T-helper 2 cell treated with Interferon-gamma antibody and Interleukin-4, amounts not matched to agents 100 ng/mL and 5 ng/mL, for 36 hours (primary cell): ENCODE data around the gene HELZ2. TPM values are rescaled to one million over a fixed set of nuclear protein-coding genes. Genes with fewer than 3 reads are reported as not detected.

Experiments used
- intact Hi-C: fragments of 100-400 bp; cut with micrococcal nuclease; formaldehyde crosslinking; loops from one replicate; pipeline ENCODE4 v1.15.1; 2023
- total RNA-seq: library from RNA; stranded (reverse); gene quantifications from 2 replicates; pipeline ENCODE4 v1.2.3, GENCODE V29; 2022

Gene HELZ2
- total RNA-seq, 1 donor from 2014 or later = 46.4 TPM

GRCh38 chr20:63579017-63579694 lies 5.1 kb upstream of the HELZ2 start:
- intact Hi-C loops = loop anchor here (10.0 kb wide), 1 partner anchor 46 kb away; the partner anchor contains the start of gene GMEB2

GRCh38 chr20:63578224-63579016 lies 4.4 kb upstream of the HELZ2 start:
- intact Hi-C loops = loop anchor here (10.0 kb wide), 1 partner anchor 46 kb away; the partner anchor contains the start of gene GMEB2

GRCh38 chr20:63577317-63577894 lies 3.4 kb upstream of the HELZ2 start:
- intact Hi-C loops = loop anchor here (10.0 kb wide), 1 partner anchor 47 kb away; the partner anchor contains the start of gene GMEB2

DNA sequence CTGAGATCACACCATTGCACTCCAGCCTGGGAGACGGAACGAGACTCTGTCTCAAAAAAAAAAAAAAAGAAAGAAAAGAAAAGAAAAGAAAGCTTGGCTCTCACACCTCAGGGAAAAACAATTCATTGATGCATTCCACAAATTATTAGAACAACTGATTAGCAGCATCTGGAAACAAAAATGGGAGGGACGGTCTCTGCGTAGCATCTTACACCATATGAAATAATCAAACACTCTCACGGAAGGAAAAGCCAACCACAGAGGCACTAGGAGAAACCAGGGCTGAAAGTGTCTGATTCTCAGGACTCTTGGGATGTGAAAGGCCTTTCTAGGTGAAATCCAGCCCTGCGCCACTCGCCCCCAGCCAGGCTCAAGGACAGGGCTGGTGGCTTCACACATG lies 2.3 kb upstream of the HELZ2 start:
- intact Hi-C loops = loop anchor here (10.0 kb wide), 1 partner anchor 48 kb away; the partner anchor contains the start of gene GMEB2

- intact Hi-C loops = loop anchor here (5.0 to 10.0 kb wide), 2 partner anchors 38 to 50 kb away; partner anchors contain the start of genes GMEB2 and PTK6
Measured at GRCh38 chr20:63574829-63575743, 1.0 kb upstream of the HELZ2 start.

DNA sequence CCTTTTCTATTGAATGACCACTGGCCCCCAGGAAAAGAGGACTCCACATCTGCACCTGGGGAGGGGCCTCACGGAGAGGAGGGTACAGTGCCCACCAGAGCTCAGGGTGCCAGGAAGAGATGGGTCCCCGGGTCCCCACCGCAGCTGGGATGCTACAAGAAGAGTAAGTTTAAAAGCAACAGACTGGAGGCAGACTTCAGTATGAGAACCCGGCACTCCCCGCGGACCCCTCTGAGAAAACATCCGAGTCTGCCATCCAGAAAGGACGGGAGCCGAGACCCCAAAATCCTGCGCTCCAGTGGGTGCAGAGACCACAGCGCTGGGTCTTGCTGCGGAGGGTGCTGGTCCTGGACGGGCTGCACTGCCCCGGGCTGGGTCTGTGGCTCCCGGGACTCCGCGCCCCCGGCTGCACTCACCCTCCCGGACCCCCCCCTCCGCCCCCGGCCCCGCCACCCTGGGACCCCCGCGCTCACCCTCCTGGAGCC lies 350 bp downstream of the HELZ2 start:
- intact Hi-C loops = loop anchor here (5.0 to 10.0 kb wide), 2 partner anchors 36 to 51 kb away; partner anchors contain the start of genes GMEB2 and PTK6

DNA sequence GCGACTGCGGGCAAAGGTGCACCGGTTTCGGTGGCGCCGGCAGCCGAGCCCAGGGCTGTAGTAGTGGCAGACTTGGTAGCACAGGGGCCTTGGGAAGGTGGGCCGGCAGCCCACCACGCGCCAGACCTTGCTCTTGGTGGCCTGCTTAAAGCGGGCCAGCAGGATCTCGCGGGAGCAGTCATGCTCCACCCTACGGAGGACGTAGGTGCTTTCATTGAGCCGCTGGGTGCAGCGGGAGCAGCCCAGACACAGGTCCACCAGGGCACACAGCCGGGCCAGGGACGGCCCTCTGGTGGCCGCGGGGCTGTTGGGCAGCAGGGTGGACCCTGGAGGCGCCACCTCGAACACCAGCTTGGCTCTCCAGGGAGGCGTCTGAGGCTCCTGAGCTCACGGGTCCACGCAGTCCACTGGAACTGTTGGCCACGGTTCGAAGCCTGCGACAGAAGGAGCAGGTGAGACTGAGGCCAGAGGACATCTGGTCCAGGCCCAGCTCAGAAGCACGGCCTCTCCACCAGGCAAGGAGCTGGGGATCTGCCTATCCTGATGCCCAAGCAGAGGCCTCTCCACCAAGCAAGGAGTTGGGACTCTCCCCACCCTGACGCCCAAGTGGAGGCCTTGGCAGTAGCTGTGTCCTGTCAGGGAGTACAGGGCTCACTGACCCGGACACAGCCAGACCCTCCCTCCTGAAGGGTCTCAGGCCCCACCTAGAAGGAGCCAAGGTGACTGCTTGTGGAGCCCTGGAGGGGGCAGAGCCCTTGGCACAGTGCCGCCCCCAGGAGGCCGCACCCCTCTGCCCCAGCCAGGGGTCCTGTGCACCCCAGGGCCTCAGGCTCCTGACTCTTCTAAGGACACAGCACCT lies 1.0 kb downstream of the HELZ2 start:
- intact Hi-C loops = loop anchor here (5.0 to 10.0 kb wide), 2 partner anchors 36 to 52 kb away; partner anchors contain the start of genes GMEB2 and PTK6

DNA sequence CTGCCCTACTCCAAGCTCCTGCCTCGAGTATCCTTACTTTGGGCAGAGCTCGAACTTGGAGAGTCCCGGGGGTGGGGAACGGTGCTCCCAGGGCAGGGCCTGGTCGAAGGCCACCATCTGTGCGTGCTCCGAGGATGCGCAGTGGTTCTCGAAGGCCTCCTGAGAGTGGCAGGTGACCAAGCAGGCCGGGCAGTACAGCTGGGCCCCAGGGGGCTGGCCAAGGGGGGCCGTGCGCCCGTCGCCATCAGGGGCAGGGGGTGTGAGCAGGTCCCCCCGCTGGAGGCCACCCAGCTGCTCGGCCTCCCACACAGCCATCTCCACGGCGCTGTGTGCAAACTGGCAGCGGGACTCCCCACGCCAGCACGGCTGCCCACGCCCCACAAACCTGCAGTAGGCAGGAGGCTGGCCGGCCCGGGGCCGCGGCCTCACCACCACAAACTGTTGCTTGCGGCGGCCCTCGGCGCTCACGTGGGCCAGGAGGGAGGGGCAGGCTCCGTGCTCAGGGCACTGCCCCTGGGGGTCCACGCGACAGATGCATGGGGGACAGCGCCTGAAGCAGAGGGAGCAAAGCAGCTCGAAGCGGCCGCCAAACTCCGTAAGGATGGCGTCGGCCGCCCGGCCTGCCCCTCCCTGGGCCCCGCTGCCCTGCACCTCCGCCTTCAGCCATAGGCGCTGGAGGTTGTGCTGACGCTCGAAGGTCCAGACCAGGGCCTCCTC lies 1.8 kb downstream of the HELZ2 start:
- intact Hi-C loops = loop anchor here (5.0 to 10.0 kb wide), 2 partner anchors 35 to 53 kb away; partner anchors contain the start of genes GMEB2 and PTK6

- intact Hi-C loops = loop anchor here (5.0 to 10.0 kb wide), 2 partner anchors 34 to 54 kb away; partner anchors contain the start of genes GMEB2 and PTK6
Measured at GRCh38 chr20:63571087-63571478, 3.0 kb downstream of the HELZ2 start.

DNA sequence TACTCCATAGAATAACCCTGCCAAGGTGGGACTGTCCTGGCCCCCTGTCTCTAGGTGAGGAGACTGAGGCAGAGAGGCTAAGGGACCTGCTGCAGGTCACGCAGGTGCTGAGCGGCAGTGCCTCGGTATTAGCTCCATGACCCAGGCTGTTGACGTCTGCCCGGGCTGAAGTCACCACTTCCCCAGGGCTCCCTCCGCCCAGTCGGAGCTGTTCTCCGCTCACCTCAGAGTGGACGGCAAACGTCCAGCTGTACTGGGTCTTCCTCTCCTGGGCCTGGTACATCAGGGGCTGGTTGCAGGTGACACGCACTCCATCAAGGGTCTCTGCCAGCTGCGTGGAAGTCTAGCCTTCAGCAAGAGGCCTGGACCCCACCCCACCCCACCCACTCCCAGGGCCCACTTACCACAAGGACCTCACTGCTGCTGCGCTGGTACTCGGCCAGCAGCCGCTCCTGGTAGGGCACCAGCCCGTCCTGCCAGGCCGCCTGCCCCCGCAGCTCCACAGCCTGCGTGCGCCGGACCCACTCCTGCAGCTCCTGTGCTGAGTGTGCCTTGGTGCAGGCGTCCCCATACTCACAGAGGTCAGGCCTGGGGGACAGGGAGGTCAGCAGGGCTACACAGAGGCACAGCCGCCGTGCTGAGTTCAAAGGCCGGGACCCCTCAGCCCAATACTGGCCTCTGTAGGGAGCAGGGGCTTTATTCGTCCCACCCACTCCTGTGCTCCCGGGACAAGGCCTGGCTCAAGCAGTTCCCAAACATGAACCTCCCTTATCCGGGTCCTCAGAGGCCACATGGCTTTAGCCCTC lies 3.6 kb downstream of the HELZ2 start:
- intact Hi-C loops = loop anchor here (5.0 to 10.0 kb wide), 2 partner anchors 33 to 54 kb away; partner anchors contain the start of genes GMEB2 and PTK6

GRCh38 chr20:63568986-63569949 lies 4.8 kb downstream of the HELZ2 start:
- intact Hi-C loops = no loop called here

- intact Hi-C loops = no loop called here
Measured at GRCh38 chr20:63568170-63568981, 5.7 kb downstream of the HELZ2 start.

- intact Hi-C loops = no loop called here
Measured at GRCh38 chr20:63567386-63568169, 6.5 kb downstream of the HELZ2 start.

- intact Hi-C loops = no loop called here
Measured at GRCh38 chr20:63567136-63567385, 7.0 kb downstream of the HELZ2 start.
